Measurements from ENCODE around the gene GLIS1. TPM values are rescaled to one million over a fixed set of nuclear protein-coding genes. Genes with fewer than 3 reads are reported as not detected.
"Not testable (repeated sequence)": the region's sequence is repeated elsewhere in the genome, so short reads cannot be mapped to it uniquely, and the experiment has no call there.

Gene GLIS1
- total RNA-seq, 1 donor from 2014 or later: not detected

GRCh38 chr1:53559391-53559815 lies 179.6 kb downstream of the GLIS1 start:
- no peak for DNase-seq

- no peak for DNase-seq
Measured at GRCh38 chr1:53558739-53559315, 180.1 kb downstream of the GLIS1 start.

GRCh38 chr1:53557830-53558738 lies 180.9 kb downstream of the GLIS1 start:
- DNase-seq: no peak

GRCh38 chr1:53557369-53557768 lies 181.6 kb downstream of the GLIS1 start:
- no peak for DNase-seq

GRCh38 chr1:53556657-53557227 lies 182.2 kb downstream of the GLIS1 start:
- no peak for DNase-seq

GRCh38 chr1:53555620-53556326 lies 183.2 kb downstream of the GLIS1 start:
- not testable (repeated sequence) for DNase-seq

GRCh38 chr1:53554592-53555305 lies 184.2 kb downstream of the GLIS1 start:
- no peak for DNase-seq

- DNase-seq: no peak
Measured at GRCh38 chr1:53553734-53554509, 185.0 kb downstream of the GLIS1 start.

GRCh38 chr1:53552981-53553733 lies 185.8 kb downstream of the GLIS1 start:
- DNase-seq: no peak

- no peak for DNase-seq
Measured at GRCh38 chr1:53552146-53552861, 186.7 kb downstream of the GLIS1 start.

- DNase-seq: no peak
Measured at GRCh38 chr1:53551428-53551995, 187.5 kb downstream of the GLIS1 start.

GRCh38 chr1:53550201-53550741 lies 188.7 kb downstream of the GLIS1 start:
- DNase-seq: no peak

GRCh38 chr1:53549781-53550180 lies 189.2 kb downstream of the GLIS1 start:
- DNase-seq: no peak

GRCh38 chr1:53549287-53549686 lies 189.7 kb downstream of the GLIS1 start:
- no peak for DNase-seq

- no peak for DNase-seq
Measured at GRCh38 chr1:53548031-53548491, 190.9 kb downstream of the GLIS1 start.

GRCh38 chr1:53547231-53547790 lies 191.7 kb downstream of the GLIS1 start:
- DNase-seq: no peak

GRCh38 chr1:53546409-53547155 lies 192.4 kb downstream of the GLIS1 start:
- DNase-seq: no peak
